NCI-H1105 (cell line): ENCODE measurements around the gene DSCAML1.
"Not testable (repeated sequence)": the region's sequence is repeated elsewhere in the genome, so short reads cannot be mapped to it uniquely, and the experiment has no call there.

Source experiments
- DNase-seq: peaks from one replicate; lab custom pipeline; 2025; lab: John Stamatoyannopoulos, UW

The DSCAML1 gene

GRCh38 chr11:117817368-117818040 lies 20.5 kb upstream of the DSCAML1 start:
- DNase-seq = peak; percentile 82

- DNase-seq = no peak
Measured at GRCh38 chr11:117816846-117817367, 19.9 kb upstream of the DSCAML1 start.

GRCh38 chr11:117816151-117816741 lies 19.2 kb upstream of the DSCAML1 start:
- no peak for DNase-seq

GRCh38 chr11:117815262-117815803 lies 18.3 kb upstream of the DSCAML1 start:
- no peak for DNase-seq

DNA sequence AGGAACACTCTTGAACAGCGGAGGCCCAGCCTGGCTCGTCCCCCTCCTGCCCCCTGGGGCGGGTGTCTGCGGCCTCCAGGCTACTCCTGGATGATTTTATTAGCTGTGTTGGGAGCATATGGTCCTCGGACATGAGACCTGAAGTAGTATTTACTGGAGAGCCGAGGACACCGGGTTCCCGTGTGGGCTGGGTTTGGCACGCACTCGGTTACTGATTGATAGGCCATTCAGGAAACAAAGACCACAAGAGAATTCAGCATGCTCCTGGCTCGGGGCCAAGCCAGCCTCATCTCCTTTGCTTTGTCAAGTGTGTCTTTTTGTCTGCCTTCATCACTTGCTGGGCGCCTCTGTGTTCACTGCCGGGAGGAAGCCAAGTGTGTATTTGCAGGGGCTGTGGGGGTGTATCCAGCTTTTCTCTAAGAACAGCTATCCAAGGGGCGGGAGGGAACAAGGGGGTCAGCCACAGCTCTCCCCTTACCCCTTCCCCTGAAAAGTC lies 17.8 kb upstream of the DSCAML1 start:
- peak; percentile 96 for DNase-seq

GRCh38 chr11:117814204-117814765 lies 17.3 kb upstream of the DSCAML1 start:
- no peak for DNase-seq

DNA sequence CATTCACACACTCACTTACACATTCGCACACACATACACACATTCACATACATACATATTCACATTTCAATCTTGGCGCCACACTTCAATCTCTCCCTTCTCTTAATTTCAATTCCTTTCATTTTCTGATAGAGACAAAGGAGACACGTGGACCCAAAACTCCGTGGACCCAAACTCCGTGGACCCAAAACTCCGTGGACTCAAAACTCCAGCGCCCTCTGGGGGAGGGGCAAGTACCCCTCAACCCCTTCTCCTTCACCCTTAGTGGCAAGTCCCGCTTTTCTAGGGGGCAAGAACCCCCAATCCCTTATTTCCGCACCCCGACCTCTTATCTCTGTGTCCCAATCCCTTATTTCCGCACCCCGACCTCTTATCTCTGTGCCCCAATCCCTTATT lies 13.0 kb upstream of the DSCAML1 start:
- DNase-seq = not testable (repeated sequence)

DNA sequence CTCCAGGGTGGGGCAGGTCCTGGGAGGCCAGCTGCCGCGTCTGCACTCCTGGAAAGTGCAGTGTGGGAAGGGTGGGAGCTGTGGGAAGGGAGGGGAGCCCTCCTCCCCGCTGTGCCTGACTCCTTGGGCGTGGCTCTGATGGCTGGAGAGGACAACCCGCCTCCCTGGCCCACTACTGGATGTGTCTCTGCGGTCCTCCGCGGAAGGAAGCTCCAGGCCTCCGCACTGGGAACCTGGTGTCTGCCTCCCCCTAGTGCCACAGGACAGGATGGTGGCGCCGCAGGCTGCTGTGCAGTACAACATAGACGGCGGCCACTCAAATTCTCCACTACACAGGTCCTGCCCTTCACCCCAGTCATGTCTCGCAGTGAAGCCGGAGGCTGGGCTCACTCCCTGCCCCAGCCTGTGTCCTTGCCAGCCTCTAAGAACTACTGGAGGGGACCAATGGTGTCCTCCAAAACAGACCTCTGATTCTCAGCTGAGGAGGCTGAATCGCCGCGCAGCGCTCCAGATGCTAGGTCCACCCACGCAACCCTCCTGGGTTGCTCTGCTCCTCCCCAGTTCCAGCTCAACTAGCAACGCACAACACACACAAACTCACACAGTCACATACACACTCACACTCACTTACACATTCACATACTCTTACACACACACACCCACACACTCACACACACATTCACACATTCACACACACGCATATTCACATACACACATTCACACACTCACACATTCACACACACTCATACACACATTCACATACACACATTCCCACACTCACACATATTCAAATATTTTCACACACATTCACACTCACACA lies 12.4 kb upstream of the DSCAML1 start:
- peak; percentile 29 for DNase-seq

GRCh38 chr11:117808784-117809183 lies 11.8 kb upstream of the DSCAML1 start:
- DNase-seq = no peak

- peak; percentile 78 for DNase-seq
Measured at GRCh38 chr11:117807482-117808327, 10.7 kb upstream of the DSCAML1 start.

- DNase-seq = no peak
Measured at GRCh38 chr11:117806846-117807245, 9.8 kb upstream of the DSCAML1 start.

DNA sequence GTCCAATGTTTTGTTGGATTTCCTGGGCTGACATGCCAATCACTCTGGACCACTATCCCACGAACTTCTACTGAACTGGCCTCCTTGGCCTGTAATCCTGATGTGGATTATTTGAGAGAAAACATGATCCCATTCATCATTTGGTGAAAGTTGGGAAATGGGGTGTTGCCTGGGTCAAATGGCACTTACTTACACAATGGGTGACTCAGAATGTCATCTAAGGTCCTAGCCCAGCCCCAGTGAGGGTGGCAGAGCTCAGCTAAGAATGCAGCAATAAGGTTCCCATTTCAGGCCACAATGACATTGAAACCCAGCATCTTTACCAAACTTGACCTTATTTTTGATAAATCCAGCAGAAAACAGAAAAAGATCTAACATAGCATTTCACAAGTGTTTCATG lies 8.0 kb upstream of the DSCAML1 start:
- no peak for DNase-seq

DNA sequence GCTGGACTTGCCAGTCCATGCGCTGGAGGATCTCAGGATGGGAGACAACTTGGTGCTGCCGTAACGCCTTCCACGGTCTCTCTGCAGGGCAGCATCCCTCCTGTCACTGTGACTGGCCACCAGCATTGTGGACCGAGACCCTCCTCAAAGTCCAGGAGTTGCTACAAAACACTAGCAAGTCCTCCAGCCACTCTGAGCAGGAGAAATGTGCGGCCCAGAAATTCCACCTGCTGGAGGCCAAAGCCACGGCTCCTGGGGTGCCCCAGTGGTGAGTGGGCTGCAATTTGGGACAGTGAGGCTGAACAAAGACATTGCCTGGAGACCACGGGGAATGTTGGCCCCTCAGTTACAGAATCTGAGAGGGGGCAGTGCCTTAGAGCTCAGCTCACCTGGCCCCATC lies 6.9 kb upstream of the DSCAML1 start:
- DNase-seq = no peak

DNA sequence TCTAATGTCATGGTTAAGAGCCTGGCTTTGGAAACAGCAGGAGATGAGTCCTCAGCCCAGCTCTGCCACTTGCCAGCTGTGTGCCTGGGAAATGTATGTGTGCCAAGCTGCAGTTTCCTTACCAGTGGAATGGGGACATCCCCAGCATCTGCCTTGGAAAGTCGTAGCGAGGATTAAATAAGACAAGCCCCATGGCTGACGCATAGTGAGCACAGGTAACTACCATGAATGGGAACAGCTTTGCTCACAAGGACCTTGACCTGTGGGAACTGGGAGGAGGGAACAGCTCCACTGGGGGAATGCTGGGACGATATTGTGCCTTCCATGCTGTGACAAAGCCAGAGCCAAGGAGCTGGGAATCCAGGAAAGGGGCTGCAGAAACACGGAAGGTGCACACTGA lies 2.6 kb upstream of the DSCAML1 start:
- DNase-seq = no peak

GRCh38 chr11:117796456-117796871 lies 552 bp downstream of the DSCAML1 start:
- no peak for DNase-seq

DNA sequence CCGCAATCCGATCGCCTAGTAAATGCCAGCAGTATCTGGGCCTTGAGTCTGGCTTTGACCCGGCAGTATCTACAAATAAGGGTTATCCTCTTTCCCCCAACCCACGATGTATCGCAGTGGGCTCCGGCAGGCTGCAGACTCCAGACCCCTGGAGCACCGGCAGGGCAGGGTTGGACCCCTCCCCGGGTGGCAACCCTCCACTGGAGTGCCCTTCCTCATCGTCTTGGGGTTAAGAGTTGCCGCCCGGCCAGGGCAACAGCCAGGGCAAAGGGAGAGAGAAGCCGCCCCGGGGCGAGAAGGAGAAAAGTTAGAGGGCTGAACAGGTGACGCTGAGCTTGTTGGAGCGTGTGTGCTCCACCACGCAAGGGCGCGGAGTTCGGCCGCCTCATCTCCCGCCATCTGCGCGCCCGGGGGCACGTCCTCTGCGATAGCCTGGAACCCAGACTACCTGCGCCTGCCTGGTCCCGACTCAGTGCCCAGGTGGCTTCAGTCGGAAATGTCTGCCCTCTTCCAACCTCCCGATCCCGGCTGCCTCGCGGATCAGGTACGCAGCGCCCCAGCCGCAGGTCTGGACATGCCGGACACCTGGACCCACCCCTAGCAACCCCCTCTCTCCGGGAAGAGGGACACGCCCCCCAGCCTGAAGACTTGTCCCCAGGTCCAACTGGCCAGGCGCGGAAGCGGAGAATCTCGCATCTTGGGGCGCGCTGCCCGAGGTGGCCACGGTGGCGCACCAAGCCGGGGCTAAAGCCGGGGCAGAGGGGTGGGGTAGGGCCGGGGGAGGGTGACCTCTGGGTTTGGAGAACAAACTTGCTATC lies 1.2 kb downstream of the DSCAML1 start:
- DNase-seq = peak; percentile 44

GRCh38 chr11:117794772-117795629 lies 2.0 kb downstream of the DSCAML1 start:
- no peak for DNase-seq

GRCh38 chr11:117794135-117794534 lies 2.9 kb downstream of the DSCAML1 start:
- no peak for DNase-seq

DNA sequence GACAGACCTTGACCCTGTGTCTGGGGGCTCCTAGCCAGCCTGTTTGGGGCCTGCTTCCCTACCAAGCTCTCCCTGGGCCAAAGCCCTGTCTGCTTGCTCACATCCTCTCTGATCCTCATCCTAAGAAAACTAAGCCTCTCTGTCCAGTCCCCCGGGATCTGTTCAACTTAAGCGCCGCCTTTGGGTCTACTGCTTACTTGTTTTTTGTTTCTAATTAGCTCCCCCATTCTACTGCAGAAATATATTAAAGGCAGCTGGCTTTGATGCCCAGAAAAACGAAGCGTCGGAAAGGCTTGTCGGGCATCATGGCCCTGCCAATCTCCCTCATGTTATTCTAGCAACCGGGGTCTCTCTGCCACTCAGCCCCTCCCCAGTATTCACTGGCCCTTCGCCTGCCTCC lies 3.4 kb downstream of the DSCAML1 start:
- DNase-seq = no peak
